Prostate gland (tissue), 2 donors: ENCODE measurements around the gene GRB10. TPM values are rescaled to one million over a fixed set of nuclear protein-coding genes. Genes with fewer than 3 reads are reported as not detected.

ENCODE experiments used
- DNase-seq: peaks from one replicate; pipeline ENCODE4 v3.0.0-alpha.2; 2019; ENCODE audit warnings: low spot score
- H3K27ac ChIP-seq, 2 donors: fragments of 200-600 bp; sonication (generic); 2 replicates each; pipeline ENCODE4 v1.5.1; 2017 to 2019
- H3K27me3 ChIP-seq: fragments of 200-600 bp; sonication (generic); replicated peaks from 2 replicates; pipeline ENCODE4 v1.5.1; 2019; ENCODE audit not compliant: insufficient read depth
- H3K36me3 ChIP-seq, 2 donors: fragments of 200-600 bp; sonication (generic); 1 replicate in 1 of 2; 2 replicates in 1 of 2; pipeline versions ENCODE4 v1.5.1 to v1.8.1; 2017 to 2019
- H3K4me1 ChIP-seq: fragments of 200-600 bp; sonication (generic); replicated peaks from 2 replicates; pipeline ENCODE4 v1.5.1; 2019
- H3K4me3 ChIP-seq, 2 donors: fragments of 200-600 bp; sonication (generic); 2 replicates each; pipeline ENCODE4 v1.5.1; 2017 to 2019
- H3K9me3 ChIP-seq: fragments of 200-600 bp; sonication (generic); 2 replicates; pipeline ENCODE4 v1.5.1; 2017
- CTCF ChIP-seq, 4 experiments: fragments of 200-600 bp in 2 of 4; fragments of 450-650 bp in 2 of 4; sonication (generic) in 2 of 4; IDR thresholded peaks; 1 replicate in 3 of 4; 2 replicates in 1 of 4; pipeline ENCODE4 v1.5.1; 2016 to 2019; ENCODE audit warnings: antibody characterized with exemption in 4 of 4, mild to moderate bottlenecking in 2 of 4, moderate library complexity in 2 of 4
- POLR2A ChIP-seq: fragments of 450-650 bp; IDR thresholded peaks from one replicate; pipeline ENCODE4 v1.6.1; 2016; ENCODE audit warnings: antibody characterized with exemption, mild to moderate bottlenecking
- POLR2AphosphoS5 ChIP-seq: sonication (generic); formaldehyde crosslinking; IDR thresholded peaks from one replicate; pipeline ENCODE4 v1.6.1; 2017; ENCODE audit warnings: antibody characterized with exemption
- WGBS: methylation state at CpG from one replicate; pipeline ENCODE4 v1.1.5; 2018; 5-methylcytosine and 5-hydroxymethylcytosine counted together
- intact Hi-C: fragments of 100-400 bp; cut with DNase I; formaldehyde crosslinking; loops from one replicate; pipeline ENCODE4 v1.14.2; 2022
- total RNA-seq, 2 donors: library from RNA; depleted of rRNA; stranded (reverse); fragments of >200 nt; gene quantifications; one replicate each; pipeline ENCODE4 v1.1.0, GENCODE V29; 2016

Gene GRB10
- total RNA-seq, 2 donors from 2014 or later = 54.3 to 63.1 TPM

GRCh38 chr7:50799873-50800272 lies 17.2 kb upstream of the GRB10 start:
- intact Hi-C loops = loop anchor here (10.0 kb wide), 1 partner anchor 145 kb away; no protein-coding TSS in a partner anchor
- WGBS = 90% methylated on average over 8 of the region's 8 CpGs
- Histone ChIP-seq H3K27me3 (no peaks in the 10 kb centered on the region), H3K27ac (no peak overlapping the region), H3K4me1 (no peaks in the 10 kb centered on the region), H3K4me3 (no peak overlapping the region), H3K36me3 (no peaks in the 10 kb centered on the region), H3K9me3 (no peaks in the 10 kb centered on the region)
- TF ChIP-seq CTCF (IDR thresholded peaks at IDR 0.05) (no peak), POLR2AphosphoS5 (no peak), POLR2A (no peak)
- no peak for DNase-seq

- no peak overlapping the region for H3K4me3 ChIP-seq
- no peak for TF ChIP-seq CTCF (IDR thresholded peaks at IDR 0.05)
- TF ChIP-seq POLR2A = no peak
- no peak for TF ChIP-seq POLR2AphosphoS5
- H3K27me3 ChIP-seq = no peaks in the 10 kb centered on the region
- H3K27ac ChIP-seq = no peak overlapping the region
- 91% methylated on average over 2 of the region's 2 CpGs for WGBS
- no peak for DNase-seq
- H3K36me3 ChIP-seq = no peaks in the 10 kb centered on the region
- H3K4me1 ChIP-seq = no peaks in the 10 kb centered on the region
- no peaks in the 10 kb centered on the region for H3K9me3 ChIP-seq
- intact Hi-C loops = loop anchor here (10.0 kb wide), 1 partner anchor 143 kb away; no protein-coding TSS in a partner anchor
Observed at GRCh38 chr7:50798126-50798525, 15.4 kb upstream of the GRB10 start.

GRCh38 chr7:50795831-50796230 lies 13.1 kb upstream of the GRB10 start:
- no peaks in the 10 kb centered on the region for H3K4me1 ChIP-seq
- DNase-seq = no peak
- H3K27ac ChIP-seq = no peak overlapping the region
- no peaks in the 10 kb centered on the region for H3K9me3 ChIP-seq
- no peak overlapping the region for H3K4me3 ChIP-seq
- intact Hi-C loops = loop anchor here (10.0 kb wide), 1 partner anchor 141 kb away; no protein-coding TSS in a partner anchor
- TF ChIP-seq CTCF (IDR thresholded peaks at IDR 0.05) = peak in 1 of 4 experiments; percentile 20
- no peak for TF ChIP-seq POLR2AphosphoS5
- no peak for TF ChIP-seq POLR2A
- no peaks in the 10 kb centered on the region for H3K27me3 ChIP-seq
- 87% methylated on average over 5 of the region's 5 CpGs for WGBS
- no peaks in the 10 kb centered on the region for H3K36me3 ChIP-seq

GRCh38 chr7:50795253-50795652 lies 12.6 kb upstream of the GRB10 start:
- intact Hi-C loops = loop anchor here (10.0 kb wide), 1 partner anchor 140 kb away; no protein-coding TSS in a partner anchor
- WGBS = 73% methylated on average over 2 of the region's 2 CpGs
- H3K9me3 ChIP-seq = no peaks in the 10 kb centered on the region

More at GRCh38 chr7:50795253-50795652, 12.6 kb upstream of the GRB10 start:
- Histone ChIP-seq H3K27ac (no peak overlapping the region), H3K4me1 (no peaks in the 10 kb centered on the region), H3K27me3 (no peaks in the 10 kb centered on the region), H3K4me3 (no peak overlapping the region), H3K36me3 (no peaks in the 10 kb centered on the region)
- TF ChIP-seq POLR2AphosphoS5 = no peak
- no peak for TF ChIP-seq CTCF (IDR thresholded peaks at IDR 0.05)
- TF ChIP-seq POLR2A = no peak
- no peak for DNase-seq
